HepG2 (cell line): Measurements from ENCODE around the gene MGST1. TPM values are rescaled to one million over a fixed set of nuclear protein-coding genes. Genes with fewer than 3 reads are reported as not detected.
A peak's percentile ranks its signal among the peaks of the same experiment; 100 is the strongest.

Experiments
- ARNT ChIP-seq: fragments of 450-650 bp; IDR thresholded peaks from 2 replicates; pipeline ENCODE4 v1.6.1; 2017
- GABPA ChIP-seq, 2 experiments: IDR thresholded peaks; 2 replicates each; pipeline ENCODE4 v1.6.1; 2011 to 2016; ENCODE audit warnings: low read depth in 2 of 2, low read length in 1 of 2, missing biosample characterization in 1 of 2, missing genetic modification characterization in 1 of 2
- GATAD2A ChIP-seq: IDR thresholded peaks from 2 replicates; pipeline ENCODE4 v1.6.1; 2016
- HCFC1 ChIP-seq: fragments of 150-350 bp; IDR thresholded peaks from 2 replicates; pipeline ENCODE4 v1.6.1; 2014; ENCODE audit warnings: low read depth, low read length
- HMG20A ChIP-seq: IDR thresholded peaks from 2 replicates; pipeline ENCODE4 v1.6.1; 2016; ENCODE audit warnings: borderline replicate concordance
- IRF2 ChIP-seq: IDR thresholded peaks from 2 replicates; pipeline ENCODE4 v1.6.1; 2018; ENCODE audit warnings: missing genetic modification reagents, missing compliant biosample characterization
- KLF12 ChIP-seq: sonication (generic); formaldehyde crosslinking; IDR thresholded peaks from 2 replicates; pipeline ENCODE4 v1.4.0; 2020; ENCODE audit warnings: missing genetic modification reagents, borderline replicate concordance
- KLF15 ChIP-seq: sonication (generic); formaldehyde crosslinking; IDR thresholded peaks from 2 replicates; pipeline ENCODE4 v1.8.1; 2023; ENCODE audit warnings: borderline replicate concordance, mild to moderate bottlenecking, inconsistent platforms, missing genetic modification reagents, mixed read lengths
- PRMT3 ChIP-seq: sonication (generic); formaldehyde crosslinking; IDR thresholded peaks from 2 replicates; pipeline ENCODE4 v1.8.1; 2022; ENCODE audit warnings: low read depth, mild to moderate bottlenecking, moderate library complexity, missing genetic modification reagents, borderline replicate concordance
- TEAD2 ChIP-seq: sonication (generic); formaldehyde crosslinking; IDR thresholded peaks from 2 replicates; pipeline ENCODE4 v1.9.0; 2021; ENCODE audit warnings: missing genetic modification reagents
- ZFP1 ChIP-seq: IDR thresholded peaks from 2 replicates; pipeline ENCODE4 v1.6.1; 2016
- ZNF510 ChIP-seq: sonication (generic); formaldehyde crosslinking; IDR thresholded peaks from 2 replicates; pipeline ENCODE4 v1.4.0; 2020; ENCODE audit warnings: low read depth, mild to moderate bottlenecking, missing genetic modification reagents
- ZNF530 ChIP-seq: sonication (generic); formaldehyde crosslinking; IDR thresholded peaks from 2 replicates; pipeline ENCODE4 v1.5.0; 2020; ENCODE audit warnings: low read depth, mild to moderate bottlenecking, missing genetic modification reagents
- ZNF7 ChIP-seq: IDR thresholded peaks from 2 replicates; pipeline ENCODE4 v1.6.1; 2016; ENCODE audit warnings: missing biosample characterization, missing genetic modification reagents
- ZSCAN22 ChIP-seq: sonication (generic); formaldehyde crosslinking; IDR thresholded peaks from 2 replicates; pipeline ENCODE4 v1.4.0; 2020; ENCODE audit warnings: mild to moderate bottlenecking, missing genetic modification reagents
- polyA plus RNA-seq, 8 experiments: library from polyadenylated mRNA; depleted of rRNA in 3 of 8; stranded (reverse) in 7 of 8; unstranded in 1 of 8; fragments of >200 nt; fragmentation: Illumina TruSeq in 4 of 8; extraction: Trizol in 4 of 8; gene quantifications; 2 replicates each; pipeline versions ENCODE4 v1.2.1 to v1.2.3, GENCODE V29; 2011 to 2016; ENCODE audit warnings: low read depth in 4 of 8, missing spikeins in 1 of 8, mixed read lengths in 1 of 8; ENCODE audit not compliant: insufficient read depth in 1 of 8
- total RNA-seq, 5 experiments: library from RNA; depleted of rRNA; stranded (reverse); fragments of >200 nt; fragmentation: Illumina TruSeq; extraction: Trizol; gene quantifications; 2 replicates each; pipeline ENCODE4 v1.2.3, GENCODE V29; 2016; ENCODE audit warnings: low read depth in 1 of 5
- TF ChIP-seq, protein P1 (sequence below): sonication (generic); formaldehyde crosslinking; IDR thresholded peaks from 2 replicates; pipeline ENCODE4 v1.4.0; 2020; ENCODE audit warnings: missing genetic modification reagents
- TF ChIP-seq, protein P2 (sequence below): sonication (generic); formaldehyde crosslinking; IDR thresholded peaks from 2 replicates; pipeline ENCODE4 v1.4.0; 2020; ENCODE audit warnings: missing genetic modification reagents
- TF ChIP-seq, protein P3 (sequence below): fragments of 450-650 bp; IDR thresholded peaks from 2 replicates; pipeline ENCODE4 v1.6.1; 2017; ENCODE audit warnings: mild to moderate bottlenecking
- TF ChIP-seq, protein P4 (sequence below): sonication (generic); formaldehyde crosslinking; conservative IDR thresholded peaks from 2 replicates; pipeline ENCODE4 v1.4.0; 2020; ENCODE audit warnings: missing genetic modification reagents
- TF ChIP-seq, protein P5 (sequence below): sonication (generic); formaldehyde crosslinking; IDR thresholded peaks from 2 replicates; pipeline ENCODE4 v1.5.0; 2020; ENCODE audit warnings: mild to moderate bottlenecking, missing genetic modification reagents

The MGST1 gene
- total and polyA plus RNA-seq, 2 of the 13 experiments (the other 11 are each of a cell fraction or from before 2014, with no cell fraction given) = 119 to 152 TPM

DNA sequence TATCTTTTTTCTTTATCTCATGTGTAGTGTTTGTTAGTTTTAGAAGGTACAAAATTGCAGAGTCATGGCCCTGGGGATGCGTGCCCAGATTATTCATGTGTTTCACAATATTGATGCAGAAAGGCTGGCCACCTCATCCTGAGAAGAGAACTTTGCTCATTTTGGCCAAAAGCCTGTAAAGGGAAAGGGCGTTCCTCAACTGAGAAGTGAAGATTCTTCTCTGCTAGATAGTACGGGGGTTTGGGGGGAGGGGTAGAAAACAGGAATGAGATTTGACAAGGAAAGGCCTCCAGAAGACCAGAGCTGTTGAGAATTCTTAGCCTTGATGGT, 1.7 kb downstream of the MGST1 start (continued):
- TF ChIP-seq HCFC1 = no peak
- TF ChIP-seq ZSCAN22 (CRISPR knock-in tag) = no peak
- no peak for TF ChIP-seq GABPA (IDR thresholded peaks at IDR 0.05; ENCODE audit: low read depth, low read length)
- no peak for TF ChIP-seq GABPA (CRISPR knock-in tag; IDR thresholded peaks at IDR 0.05; ENCODE audit: low read depth)
- no peak for TF ChIP-seq ZNF7 (CRISPR knock-in tag)
- TF ChIP-seq KLF15 (CRISPR knock-in tag) = no peak
- TF ChIP-seq, protein P1, sequence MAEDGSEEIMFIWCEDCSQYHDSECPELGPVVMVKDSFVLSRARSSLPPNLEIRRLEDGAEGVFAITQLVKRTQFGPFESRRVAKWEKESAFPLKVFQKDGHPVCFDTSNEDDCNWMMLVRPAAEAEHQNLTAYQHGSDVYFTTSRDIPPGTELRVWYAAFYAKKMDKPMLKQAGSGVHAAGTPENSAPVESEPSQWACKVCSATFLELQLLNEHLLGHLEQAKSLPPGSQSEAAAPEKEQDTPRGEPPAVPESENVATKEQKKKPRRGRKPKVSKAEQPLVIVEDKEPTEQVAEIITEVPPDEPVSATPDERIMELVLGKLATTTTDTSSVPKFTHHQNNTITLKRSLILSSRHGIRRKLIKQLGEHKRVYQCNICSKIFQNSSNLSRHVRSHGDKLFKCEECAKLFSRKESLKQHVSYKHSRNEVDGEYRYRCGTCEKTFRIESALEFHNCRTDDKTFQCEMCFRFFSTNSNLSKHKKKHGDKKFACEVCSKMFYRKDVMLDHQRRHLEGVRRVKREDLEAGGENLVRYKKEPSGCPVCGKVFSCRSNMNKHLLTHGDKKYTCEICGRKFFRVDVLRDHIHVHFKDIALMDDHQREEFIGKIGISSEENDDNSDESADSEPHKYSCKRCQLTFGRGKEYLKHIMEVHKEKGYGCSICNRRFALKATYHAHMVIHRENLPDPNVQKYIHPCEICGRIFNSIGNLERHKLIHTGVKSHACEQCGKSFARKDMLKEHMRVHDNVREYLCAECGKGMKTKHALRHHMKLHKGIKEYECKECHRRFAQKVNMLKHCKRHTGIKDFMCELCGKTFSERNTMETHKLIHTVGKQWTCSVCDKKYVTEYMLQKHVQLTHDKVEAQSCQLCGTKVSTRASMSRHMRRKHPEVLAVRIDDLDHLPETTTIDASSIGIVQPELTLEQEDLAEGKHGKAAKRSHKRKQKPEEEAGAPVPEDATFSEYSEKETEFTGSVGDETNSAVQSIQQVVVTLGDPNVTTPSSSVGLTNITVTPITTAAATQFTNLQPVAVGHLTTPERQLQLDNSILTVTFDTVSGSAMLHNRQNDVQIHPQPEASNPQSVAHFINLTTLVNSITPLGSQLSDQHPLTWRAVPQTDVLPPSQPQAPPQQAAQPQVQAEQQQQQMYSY (CRISPR knock-in tag) = no peak
- TF ChIP-seq, protein P2, sequence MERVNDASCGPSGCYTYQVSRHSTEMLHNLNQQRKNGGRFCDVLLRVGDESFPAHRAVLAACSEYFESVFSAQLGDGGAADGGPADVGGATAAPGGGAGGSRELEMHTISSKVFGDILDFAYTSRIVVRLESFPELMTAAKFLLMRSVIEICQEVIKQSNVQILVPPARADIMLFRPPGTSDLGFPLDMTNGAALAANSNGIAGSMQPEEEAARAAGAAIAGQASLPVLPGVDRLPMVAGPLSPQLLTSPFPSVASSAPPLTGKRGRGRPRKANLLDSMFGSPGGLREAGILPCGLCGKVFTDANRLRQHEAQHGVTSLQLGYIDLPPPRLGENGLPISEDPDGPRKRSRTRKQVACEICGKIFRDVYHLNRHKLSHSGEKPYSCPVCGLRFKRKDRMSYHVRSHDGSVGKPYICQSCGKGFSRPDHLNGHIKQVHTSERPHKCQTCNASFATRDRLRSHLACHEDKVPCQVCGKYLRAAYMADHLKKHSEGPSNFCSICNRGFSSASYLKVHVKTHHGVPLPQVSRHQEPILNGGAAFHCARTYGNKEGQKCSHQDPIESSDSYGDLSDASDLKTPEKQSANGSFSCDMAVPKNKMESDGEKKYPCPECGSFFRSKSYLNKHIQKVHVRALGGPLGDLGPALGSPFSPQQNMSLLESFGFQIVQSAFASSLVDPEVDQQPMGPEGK (CRISPR knock-in tag) = no peak
- no peak for TF ChIP-seq TEAD2 (CRISPR knock-in tag)
- no peak for TF ChIP-seq HMG20A (CRISPR knock-in tag)
- TF ChIP-seq ZNF530 (CRISPR knock-in tag) = no peak
- peak; percentile 99; the same call in 1 of the 2 replicates for TF ChIP-seq ZFP1 (CRISPR knock-in tag)
- TF ChIP-seq, protein P3, sequence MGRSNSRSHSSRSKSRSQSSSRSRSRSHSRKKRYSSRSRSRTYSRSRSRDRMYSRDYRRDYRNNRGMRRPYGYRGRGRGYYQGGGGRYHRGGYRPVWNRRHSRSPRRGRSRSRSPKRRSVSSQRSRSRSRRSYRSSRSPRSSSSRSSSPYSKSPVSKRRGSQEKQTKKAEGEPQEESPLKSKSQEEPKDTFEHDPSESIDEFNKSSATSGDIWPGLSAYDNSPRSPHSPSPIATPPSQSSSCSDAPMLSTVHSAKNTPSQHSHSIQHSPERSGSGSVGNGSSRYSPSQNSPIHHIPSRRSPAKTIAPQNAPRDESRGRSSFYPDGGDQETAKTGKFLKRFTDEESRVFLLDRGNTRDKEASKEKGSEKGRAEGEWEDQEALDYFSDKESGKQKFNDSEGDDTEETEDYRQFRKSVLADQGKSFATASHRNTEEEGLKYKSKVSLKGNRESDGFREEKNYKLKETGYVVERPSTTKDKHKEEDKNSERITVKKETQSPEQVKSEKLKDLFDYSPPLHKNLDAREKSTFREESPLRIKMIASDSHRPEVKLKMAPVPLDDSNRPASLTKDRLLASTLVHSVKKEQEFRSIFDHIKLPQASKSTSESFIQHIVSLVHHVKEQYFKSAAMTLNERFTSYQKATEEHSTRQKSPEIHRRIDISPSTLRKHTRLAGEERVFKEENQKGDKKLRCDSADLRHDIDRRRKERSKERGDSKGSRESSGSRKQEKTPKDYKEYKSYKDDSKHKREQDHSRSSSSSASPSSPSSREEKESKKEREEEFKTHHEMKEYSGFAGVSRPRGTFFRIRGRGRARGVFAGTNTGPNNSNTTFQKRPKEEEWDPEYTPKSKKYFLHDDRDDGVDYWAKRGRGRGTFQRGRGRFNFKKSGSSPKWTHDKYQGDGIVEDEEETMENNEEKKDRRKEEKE = no peak
- TF ChIP-seq, protein P4, sequence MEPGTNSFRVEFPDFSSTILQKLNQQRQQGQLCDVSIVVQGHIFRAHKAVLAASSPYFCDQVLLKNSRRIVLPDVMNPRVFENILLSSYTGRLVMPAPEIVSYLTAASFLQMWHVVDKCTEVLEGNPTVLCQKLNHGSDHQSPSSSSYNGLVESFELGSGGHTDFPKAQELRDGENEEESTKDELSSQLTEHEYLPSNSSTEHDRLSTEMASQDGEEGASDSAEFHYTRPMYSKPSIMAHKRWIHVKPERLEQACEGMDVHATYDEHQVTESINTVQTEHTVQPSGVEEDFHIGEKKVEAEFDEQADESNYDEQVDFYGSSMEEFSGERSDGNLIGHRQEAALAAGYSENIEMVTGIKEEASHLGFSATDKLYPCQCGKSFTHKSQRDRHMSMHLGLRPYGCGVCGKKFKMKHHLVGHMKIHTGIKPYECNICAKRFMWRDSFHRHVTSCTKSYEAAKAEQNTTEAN (CRISPR knock-in tag) = no peak
- no peak for TF ChIP-seq KLF12 (CRISPR knock-in tag)
- TF ChIP-seq PRMT3 (CRISPR knock-in tag) = no peak
- no peak for TF ChIP-seq ZNF510 (CRISPR knock-in tag)
- peak; percentile 23; the same call in 1 of the 2 replicates for TF ChIP-seq GATAD2A (CRISPR knock-in tag)
- no peak for TF ChIP-seq IRF2 (CRISPR knock-in tag)
- TF ChIP-seq ARNT = no peak
- TF ChIP-seq, protein P5, sequence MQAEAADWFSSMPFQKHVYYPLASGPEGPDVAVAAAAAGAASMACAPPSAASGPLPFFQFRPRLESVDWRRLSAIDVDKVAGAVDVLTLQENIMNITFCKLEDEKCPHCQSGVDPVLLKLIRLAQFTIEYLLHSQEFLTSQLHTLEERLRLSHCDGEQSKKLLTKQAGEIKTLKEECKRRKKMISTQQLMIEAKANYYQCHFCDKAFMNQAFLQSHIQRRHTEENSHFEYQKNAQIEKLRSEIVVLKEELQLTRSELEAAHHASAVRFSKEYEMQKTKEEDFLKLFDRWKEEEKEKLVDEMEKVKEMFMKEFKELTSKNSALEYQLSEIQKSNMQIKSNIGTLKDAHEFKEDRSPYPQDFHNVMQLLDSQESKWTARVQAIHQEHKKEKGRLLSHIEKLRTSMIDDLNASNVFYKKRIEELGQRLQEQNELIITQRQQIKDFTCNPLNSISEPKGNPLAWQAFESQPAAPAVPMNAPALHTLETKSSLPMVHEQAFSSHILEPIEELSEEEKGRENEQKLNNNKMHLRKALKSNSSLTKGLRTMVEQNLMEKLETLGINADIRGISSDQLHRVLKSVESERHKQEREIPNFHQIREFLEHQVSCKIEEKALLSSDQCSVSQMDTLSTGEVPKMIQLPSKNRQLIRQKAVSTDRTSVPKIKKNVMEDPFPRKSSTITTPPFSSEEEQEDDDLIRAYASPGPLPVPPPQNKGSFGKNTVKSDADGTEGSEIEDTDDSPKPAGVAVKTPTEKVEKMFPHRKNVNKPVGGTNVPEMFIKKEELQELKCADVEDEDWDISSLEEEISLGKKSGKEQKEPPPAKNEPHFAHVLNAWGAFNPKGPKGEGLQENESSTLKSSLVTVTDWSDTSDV = no peak
